GM21360 (cell line): ENCODE data around the gene ZNF618.

Experiments used
- ATAC-seq: cut with Tn5 transposase; IDR thresholded peaks from one replicate; pipeline ENCODE4 v1.9.1; 2021; ENCODE audit warnings: mild to moderate bottlenecking, moderate library complexity; ENCODE audit not compliant: unreplicated experiment

The ZNF618 gene

GRCh38 chr9:113882181-113882580 lies 6.1 kb downstream of the ZNF618 start:
- ATAC-seq, result no peak

GRCh38 chr9:113882636-113883164 lies 6.6 kb downstream of the ZNF618 start:
- no peak for ATAC-seq

- ATAC-seq, result no peak
Observed at GRCh38 chr9:113885183-113886025, 9.3 kb downstream of the ZNF618 start.

GRCh38 chr9:113886026-113886369 lies 9.9 kb downstream of the ZNF618 start:
- ATAC-seq, result no peak

- ATAC-seq, result no peak
Observed at GRCh38 chr9:113886466-113886865, 10.4 kb downstream of the ZNF618 start.

- ATAC-seq, result no peak
Observed at GRCh38 chr9:113886933-113887332, 10.8 kb downstream of the ZNF618 start.

GRCh38 chr9:113887436-113887835 lies 11.3 kb downstream of the ZNF618 start:
- ATAC-seq, result no peak

GRCh38 chr9:113888336-113888735 lies 12.2 kb downstream of the ZNF618 start:
- no peak for ATAC-seq

GRCh38 chr9:113888976-113889375 lies 12.9 kb downstream of the ZNF618 start:
- ATAC-seq, result no peak

- ATAC-seq, result no peak
Observed at GRCh38 chr9:113890704-113891103, 14.6 kb downstream of the ZNF618 start.

GRCh38 chr9:113892861-113893491 lies 16.9 kb downstream of the ZNF618 start:
- no peak for ATAC-seq

- no peak for ATAC-seq
Observed at GRCh38 chr9:113894166-113894565, 18.1 kb downstream of the ZNF618 start.

GRCh38 chr9:113895526-113895925 lies 19.4 kb downstream of the ZNF618 start:
- no peak for ATAC-seq

- ATAC-seq, result no peak
Observed at GRCh38 chr9:113896713-113897112, 20.6 kb downstream of the ZNF618 start.

- ATAC-seq, result no peak
Observed at GRCh38 chr9:113898151-113898550, 22.0 kb downstream of the ZNF618 start.

- ATAC-seq, result no peak
Observed at GRCh38 chr9:113898596-113898995, 22.5 kb downstream of the ZNF618 start.

GRCh38 chr9:113899205-113899604 lies 23.1 kb downstream of the ZNF618 start:
- ATAC-seq, result no peak

GRCh38 chr9:113901221-113901688 lies 25.1 kb downstream of the ZNF618 start:
- no peak for ATAC-seq

- no peak for ATAC-seq
Observed at GRCh38 chr9:113903514-113904077, 27.5 kb downstream of the ZNF618 start.

GRCh38 chr9:113906411-113907110 lies 30.5 kb downstream of the ZNF618 start:
- ATAC-seq, result no peak

- ATAC-seq, result no peak
Observed at GRCh38 chr9:113907282-113907681, 31.2 kb downstream of the ZNF618 start.
